Measurements from ENCODE around the gene MYL10. TPM values are rescaled to one million over a fixed set of nuclear protein-coding genes. Genes with fewer than 3 reads are reported as not detected.

The MYL10 gene
- total RNA-seq, 1 donor from 2014 or later, result not detected

- Mint-ChIP-seq H3K4me1 (ENCODE audit: low read depth) (no peaks in the 10 kb centered on the region), H3K27ac (no peak overlapping the region), H3K36me3 (ENCODE audit: low read depth) (no peaks in the 10 kb centered on the region), H3K9me3 (no peaks in the 10 kb centered on the region), H3K4me3 (ENCODE audit: low read depth) (no peak overlapping the region), H3K27me3 (ENCODE audit: low read depth) (peaks cover 18% of the 10 kb centered on the region)
- no peak for DNase-seq (ENCODE audit: low spot score)
- intact Hi-C loops (cut with micrococcal nuclease), result no loop called here
These were observed 4.7 kb downstream of the MYL10 start for GRCh38 chr7:101624246-101625001.

- no peaks in the 10 kb centered on the region for H3K9me3 Mint-ChIP-seq
- no peak for DNase-seq (ENCODE audit: low spot score)
- intact Hi-C loops (cut with micrococcal nuclease), result no loop called here
- peaks cover 18% of the 10 kb centered on the region for H3K27me3 Mint-ChIP-seq (ENCODE audit: low read depth)
- H3K4me1 Mint-ChIP-seq (ENCODE audit: low read depth), result no peaks in the 10 kb centered on the region
- H3K36me3 Mint-ChIP-seq (ENCODE audit: low read depth), result no peaks in the 10 kb centered on the region
- no peak overlapping the region for H3K27ac Mint-ChIP-seq
- H3K4me3 Mint-ChIP-seq (ENCODE audit: low read depth), result no peak overlapping the region
These were observed 6.4 kb downstream of the MYL10 start for GRCh38 chr7:101622609-101623173.

- Mint-ChIP-seq H3K27ac (no peak overlapping the region), H3K9me3 (no peaks in the 10 kb centered on the region), H3K36me3 (ENCODE audit: low read depth) (no peaks in the 10 kb centered on the region), H3K4me1 (ENCODE audit: low read depth) (no peaks in the 10 kb centered on the region), H3K4me3 (ENCODE audit: low read depth) (no peak overlapping the region), H3K27me3 (ENCODE audit: low read depth) (peaks cover 15% of the 10 kb centered on the region)
- intact Hi-C loops (cut with micrococcal nuclease), result no loop called here
- no peak for DNase-seq (ENCODE audit: low spot score)
These were observed 8.1 kb downstream of the MYL10 start for GRCh38 chr7:101620991-101621390.

- Mint-ChIP-seq H3K4me3 (ENCODE audit: low read depth) (no peak overlapping the region), H3K27ac (no peak overlapping the region), H3K9me3 (no peaks in the 10 kb centered on the region), H3K36me3 (ENCODE audit: low read depth) (no peaks in the 10 kb centered on the region), H3K27me3 (ENCODE audit: low read depth) (peaks cover 9% of the 10 kb centered on the region), H3K4me1 (ENCODE audit: low read depth) (no peaks in the 10 kb centered on the region)
- intact Hi-C loops (cut with micrococcal nuclease), result no loop called here
- DNase-seq (ENCODE audit: low spot score), result no peak
These were observed 8.7 kb downstream of the MYL10 start for GRCh38 chr7:101620395-101620794.

GRCh38 chr7:101618916-101619315, 10.2 kb downstream of the MYL10 start:
- no peak for DNase-seq (ENCODE audit: low spot score)
- Mint-ChIP-seq H3K9me3 (no peaks in the 10 kb centered on the region), H3K4me3 (ENCODE audit: low read depth) (no peak overlapping the region), H3K27ac (no peak overlapping the region), H3K27me3 (ENCODE audit: low read depth) (no peaks in the 10 kb centered on the region), H3K4me1 (ENCODE audit: low read depth) (no peaks in the 10 kb centered on the region), H3K36me3 (ENCODE audit: low read depth) (no peaks in the 10 kb centered on the region)
- intact Hi-C loops (cut with micrococcal nuclease), result no loop called here

DNA sequence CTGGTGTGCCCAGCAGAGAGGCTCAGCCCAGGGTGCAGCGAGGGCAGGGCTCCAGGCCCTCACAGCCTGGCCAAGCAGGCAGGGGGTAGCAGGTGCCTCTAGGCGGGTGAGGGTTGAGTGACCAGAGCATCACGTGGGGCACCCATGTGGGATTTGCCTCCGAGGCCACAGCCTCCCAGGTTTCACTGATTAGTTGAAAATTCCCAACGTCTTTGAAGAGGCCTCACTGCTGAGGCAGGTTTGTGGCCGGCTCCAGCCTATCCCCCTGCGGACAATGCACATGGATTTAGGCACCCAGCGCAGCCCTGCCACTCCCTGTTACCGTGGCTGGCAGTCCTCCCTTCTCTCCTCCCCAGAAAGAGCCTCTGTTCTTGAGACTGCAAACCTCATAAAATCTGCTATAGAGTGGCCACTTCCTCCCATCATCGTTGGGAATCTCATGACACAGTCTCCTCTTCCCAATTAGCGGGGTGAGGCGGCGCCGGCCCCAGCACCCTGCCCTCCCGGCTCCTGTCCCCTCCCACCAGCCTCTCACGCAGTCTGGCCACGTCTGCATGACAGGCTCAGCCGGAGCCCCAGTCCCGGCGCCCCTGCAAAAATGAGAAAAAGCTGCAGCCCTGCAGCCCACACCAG, 10.8 kb downstream of the MYL10 start:
- Mint-ChIP-seq H3K27me3 (ENCODE audit: low read depth) (no peaks in the 10 kb centered on the region), H3K9me3 (no peaks in the 10 kb centered on the region), H3K4me3 (ENCODE audit: low read depth) (no peak overlapping the region), H3K36me3 (ENCODE audit: low read depth) (no peaks in the 10 kb centered on the region), H3K27ac (no peak overlapping the region), H3K4me1 (ENCODE audit: low read depth) (no peaks in the 10 kb centered on the region)
- intact Hi-C loops (cut with micrococcal nuclease), result no loop called here
- no peak for DNase-seq (ENCODE audit: low spot score)

GRCh38 chr7:101617451-101618206, 11.5 kb downstream of the MYL10 start:
- H3K27me3 Mint-ChIP-seq (ENCODE audit: low read depth), result no peaks in the 10 kb centered on the region
- DNase-seq (ENCODE audit: low spot score), result no peak
- intact Hi-C loops (cut with micrococcal nuclease), result no loop called here
- no peaks in the 10 kb centered on the region for H3K4me1 Mint-ChIP-seq (ENCODE audit: low read depth)
- H3K36me3 Mint-ChIP-seq (ENCODE audit: low read depth), result no peaks in the 10 kb centered on the region
- H3K27ac Mint-ChIP-seq, result no peak overlapping the region
- no peak overlapping the region for H3K4me3 Mint-ChIP-seq (ENCODE audit: low read depth)
- H3K9me3 Mint-ChIP-seq, result no peaks in the 10 kb centered on the region

GRCh38 chr7:101615446-101615845, 13.7 kb downstream of the MYL10 start:
- Mint-ChIP-seq H3K27me3 (ENCODE audit: low read depth) (no peaks in the 10 kb centered on the region), H3K36me3 (ENCODE audit: low read depth) (no peaks in the 10 kb centered on the region), H3K27ac (no peak overlapping the region), H3K9me3 (no peaks in the 10 kb centered on the region), H3K4me3 (ENCODE audit: low read depth) (no peak overlapping the region), H3K4me1 (ENCODE audit: low read depth) (no peaks in the 10 kb centered on the region)
- no peak for DNase-seq (ENCODE audit: low spot score)
- intact Hi-C loops (cut with micrococcal nuclease), result no loop called here

DNA sequence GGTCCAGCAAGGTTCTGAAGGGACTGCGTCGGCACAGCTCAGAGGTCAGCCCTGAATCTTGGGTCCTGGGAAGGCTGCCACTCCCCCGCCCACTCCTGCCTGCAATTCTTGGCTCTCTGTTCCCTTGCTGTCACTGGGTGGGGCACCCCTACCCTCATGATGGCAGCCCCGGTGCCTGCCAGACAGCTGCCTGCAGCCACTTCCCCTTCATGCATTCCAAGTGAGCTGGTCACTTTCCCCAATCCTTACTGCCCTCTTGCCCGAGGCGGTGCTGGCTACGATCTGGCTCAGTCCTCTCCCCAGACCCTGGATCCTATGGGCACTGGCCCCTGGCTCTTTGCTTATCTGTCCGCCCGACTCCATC, 14.2 kb downstream of the MYL10 start:
- H3K4me1 Mint-ChIP-seq (ENCODE audit: low read depth), result no peaks in the 10 kb centered on the region
- no peaks in the 10 kb centered on the region for H3K27me3 Mint-ChIP-seq (ENCODE audit: low read depth)
- no peaks in the 10 kb centered on the region for H3K9me3 Mint-ChIP-seq
- H3K36me3 Mint-ChIP-seq (ENCODE audit: low read depth), result no peaks in the 10 kb centered on the region
- H3K27ac Mint-ChIP-seq, result no peak overlapping the region
- no peak for DNase-seq (ENCODE audit: low spot score)
- no peak overlapping the region for H3K4me3 Mint-ChIP-seq (ENCODE audit: low read depth)
- intact Hi-C loops (cut with micrococcal nuclease), result no loop called here

- Mint-ChIP-seq H3K36me3 (ENCODE audit: low read depth) (no peaks in the 10 kb centered on the region), H3K27ac (no peak overlapping the region), H3K4me1 (ENCODE audit: low read depth) (no peaks in the 10 kb centered on the region), H3K9me3 (no peaks in the 10 kb centered on the region), H3K27me3 (ENCODE audit: low read depth) (no peaks in the 10 kb centered on the region), H3K4me3 (ENCODE audit: low read depth) (no peak overlapping the region)
- no peak for DNase-seq (ENCODE audit: low spot score)
- intact Hi-C loops (cut with micrococcal nuclease), result no loop called here
These were observed 14.8 kb downstream of the MYL10 start for GRCh38 chr7:101614098-101614938.

DNA sequence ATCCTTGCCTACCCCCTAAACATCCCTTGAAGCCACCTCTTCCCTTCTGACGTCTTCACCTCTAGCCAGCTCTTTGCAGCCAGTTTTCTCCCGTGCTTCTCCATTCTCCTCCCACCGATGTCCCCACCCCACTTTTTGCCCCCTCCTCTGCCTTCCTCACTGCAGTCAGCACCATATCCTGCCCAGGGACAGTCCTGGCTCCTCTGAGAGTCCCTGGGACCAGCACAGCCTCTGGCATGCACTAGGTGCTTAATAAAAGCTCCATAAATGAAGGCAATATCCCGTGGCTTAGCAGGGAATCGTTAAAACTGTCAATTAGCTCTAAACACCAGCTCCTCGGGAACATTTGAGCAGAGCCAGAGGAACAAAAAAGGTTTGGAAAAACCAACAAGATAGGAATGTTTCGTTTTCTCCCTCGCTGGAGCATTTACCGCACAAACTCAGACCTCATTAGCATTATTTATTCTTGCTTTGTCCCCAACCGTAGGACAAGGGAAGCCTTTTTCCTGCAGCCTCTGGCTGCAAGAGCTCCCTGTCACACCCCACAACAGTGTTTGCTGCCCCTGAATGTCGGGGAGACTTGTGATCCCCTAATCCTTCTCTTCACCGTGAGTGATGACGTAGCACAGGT, 16.1 kb downstream of the MYL10 start:
- H3K36me3 Mint-ChIP-seq (ENCODE audit: low read depth), result no peaks in the 10 kb centered on the region
- intact Hi-C loops (cut with micrococcal nuclease), result no loop called here
- no peaks in the 10 kb centered on the region for H3K9me3 Mint-ChIP-seq
- H3K4me1 Mint-ChIP-seq (ENCODE audit: low read depth), result no peaks in the 10 kb centered on the region
- H3K27me3 Mint-ChIP-seq (ENCODE audit: low read depth), result no peaks in the 10 kb centered on the region
- H3K27ac Mint-ChIP-seq, result no peak overlapping the region
- no peak overlapping the region for H3K4me3 Mint-ChIP-seq (ENCODE audit: low read depth)
- no peak for DNase-seq (ENCODE audit: low spot score)

Measured in activated T-helper 2 cell treated with anti-CD3 and anti-CD28 coated beads, Interferon-gamma antibody, Interleukin-2, Interleukin-4, amounts not matched to agents 10 μg/mL and 5 μg/mL and 100 μg/mL, durations not matched to agents 14 hours and 24 hours and 36 hours (primary cell).